HG03460 (cell line): ENCODE measurements around the gene OR5H15.
"Not testable (repeated sequence)": the region's sequence is repeated elsewhere in the genome, so short reads cannot be mapped to it uniquely, and the experiment has no call there.

Source experiments
- ATAC-seq: cut with Tn5 transposase; IDR thresholded peaks from one replicate; pipeline ENCODE4 v1.9.1; 2021; ENCODE audit not compliant: unreplicated experiment

The OR5H15 gene

GRCh38 chr3:98166396-98166795 is at the start of gene OR5H15:
TSS of gene OR5H15 (plus strand) at chr3:98166696. CDS start at chr3:98168700, 2,004 bp downstream.
- ATAC-seq, result no peak

DNA sequence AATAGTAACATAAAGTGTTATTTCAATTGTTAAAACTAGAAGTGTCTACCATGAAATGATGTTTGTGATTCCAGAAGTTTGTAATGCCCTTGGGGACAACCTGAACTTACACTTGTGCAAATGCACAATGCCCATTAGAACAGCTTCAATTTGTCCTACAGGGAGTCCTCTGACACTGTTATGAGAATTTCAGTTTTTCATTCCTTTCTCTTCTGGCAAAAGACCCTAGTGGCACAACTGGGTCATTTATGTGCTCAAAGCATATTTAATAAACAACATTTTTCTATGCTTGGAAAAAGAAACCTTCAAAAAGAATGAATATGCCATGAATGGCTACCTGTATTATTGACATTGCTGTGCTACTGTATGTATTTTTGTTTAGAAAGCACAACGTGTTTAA is 36.1 kb upstream of the OR5H15 start, which contains the start of gene OR5H1:
Gene OR5H1 (plus strand): TSS at position 301 of the 400 bp plus-strand sequence. CDS start 1,977 bp downstream, outside the sequence.
- ATAC-seq, result no peak

GRCh38 chr3:98136631-98137030 is 29.9 kb upstream of the OR5H15 start:
- ATAC-seq, result no peak

- not testable (repeated sequence) for ATAC-seq
Measured at GRCh38 chr3:98137826-98138557, 28.5 kb upstream of the OR5H15 start.

GRCh38 chr3:98140531-98140930 is 26.0 kb upstream of the OR5H15 start:
- no peak for ATAC-seq

DNA sequence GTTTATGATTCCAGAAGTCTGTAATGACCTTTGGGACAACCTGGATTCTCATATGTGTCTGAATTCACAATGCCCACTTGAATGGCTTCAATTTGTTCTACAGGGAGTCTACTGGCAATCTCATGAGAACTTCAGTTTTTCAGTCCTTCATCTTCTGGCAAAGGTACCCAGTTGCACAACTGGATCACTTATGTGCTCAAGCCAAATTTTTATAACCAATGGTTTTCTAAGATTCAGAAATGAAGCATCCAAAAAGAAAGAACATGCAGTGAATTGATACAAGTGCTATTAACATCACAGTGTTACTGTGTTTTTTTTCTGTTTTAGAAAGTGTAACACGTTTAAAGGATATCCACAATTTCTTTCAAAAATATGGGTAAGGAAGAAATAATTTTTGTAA is 19.3 kb upstream of the OR5H15 start, which contains the start of gene OR5H14:
Gene OR5H14 (plus strand): TSS at position 301 of the 400 bp plus-strand sequence. CDS start 1,907 bp downstream, outside the sequence.
- ATAC-seq, result no peak

GRCh38 chr3:98148751-98149150 is 17.7 kb upstream of the OR5H15 start:
- ATAC-seq, result no peak

DNA sequence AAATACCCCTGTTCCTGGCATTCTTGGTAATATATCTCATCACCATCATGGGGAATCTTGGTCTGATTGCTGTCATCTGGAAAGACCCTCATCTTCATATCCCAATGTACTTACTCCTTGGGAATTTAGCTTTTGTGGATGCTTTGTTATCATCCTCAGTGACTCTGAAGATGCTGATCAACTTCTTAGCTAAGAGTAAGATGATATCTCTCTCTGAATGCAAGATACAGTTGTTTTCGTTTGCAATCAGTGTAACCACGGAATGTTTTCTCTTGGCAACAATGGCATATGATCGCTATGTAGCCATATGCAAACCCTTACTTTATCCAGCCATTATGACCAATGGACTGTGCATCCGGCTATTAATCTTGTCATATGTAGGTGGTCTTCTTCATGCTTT is 17.0 kb upstream of the OR5H15 start:
- ATAC-seq, result not testable (repeated sequence)

- ATAC-seq, result no peak
Measured at GRCh38 chr3:98151241-98151640, 15.3 kb upstream of the OR5H15 start.

- no peak for ATAC-seq
Measured at GRCh38 chr3:98171071-98171470, 4.6 kb downstream of the OR5H15 start.

GRCh38 chr3:98172621-98173020 is 6.1 kb downstream of the OR5H15 start:
- no peak for ATAC-seq

DNA sequence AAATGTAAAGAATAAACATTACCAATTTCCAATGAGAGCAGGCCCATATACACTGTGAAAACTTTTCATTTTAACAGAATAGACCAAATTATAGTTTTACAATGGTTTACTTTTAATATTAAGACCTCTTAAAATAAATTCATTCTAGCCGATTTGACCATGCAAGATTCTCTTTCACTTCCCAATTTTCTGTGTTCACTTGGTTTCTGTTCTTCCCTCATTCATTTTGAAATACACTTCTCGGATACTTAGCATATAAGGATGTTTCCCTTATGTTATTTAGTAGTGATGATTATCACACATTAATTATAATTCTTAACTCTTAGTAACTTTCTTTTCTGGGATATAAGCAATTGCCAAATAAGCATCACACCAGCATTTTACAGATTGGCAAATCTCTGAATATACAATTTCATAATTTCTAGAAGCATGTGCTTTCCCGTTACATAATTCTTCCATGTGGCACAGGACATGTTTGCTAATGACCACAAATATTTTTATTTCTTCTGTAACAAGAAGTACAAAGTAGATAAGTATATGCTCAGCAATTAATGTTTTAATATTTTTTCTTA is 13.9 kb downstream of the OR5H15 start:
- ATAC-seq, result no peak

DNA sequence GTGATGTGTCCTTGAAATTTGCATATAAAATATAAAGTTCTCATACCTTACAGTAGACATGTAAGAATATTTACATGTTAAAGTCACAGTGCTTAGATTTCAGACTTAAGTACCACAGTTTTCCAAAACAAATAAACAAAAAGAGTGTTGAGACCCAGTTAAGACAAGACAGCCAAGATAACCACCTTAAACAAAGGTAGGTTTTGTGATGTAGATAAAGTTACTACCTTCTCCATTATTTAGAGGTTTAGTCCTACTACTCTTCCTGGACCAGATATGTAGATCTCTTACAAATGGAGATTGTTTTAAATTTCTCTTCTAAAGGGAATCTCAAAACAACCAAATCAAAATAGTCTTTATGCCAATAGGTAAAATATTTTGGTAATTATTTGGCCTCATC is 15.7 kb downstream of the OR5H15 start:
- no peak for ATAC-seq

GRCh38 chr3:98185180-98185579 is 18.7 kb downstream of the OR5H15 start:
- no peak for ATAC-seq

- peak; percentile 74 for ATAC-seq
Measured at GRCh38 chr3:98188545-98188944, 22.0 kb downstream of the OR5H15 start.

DNA sequence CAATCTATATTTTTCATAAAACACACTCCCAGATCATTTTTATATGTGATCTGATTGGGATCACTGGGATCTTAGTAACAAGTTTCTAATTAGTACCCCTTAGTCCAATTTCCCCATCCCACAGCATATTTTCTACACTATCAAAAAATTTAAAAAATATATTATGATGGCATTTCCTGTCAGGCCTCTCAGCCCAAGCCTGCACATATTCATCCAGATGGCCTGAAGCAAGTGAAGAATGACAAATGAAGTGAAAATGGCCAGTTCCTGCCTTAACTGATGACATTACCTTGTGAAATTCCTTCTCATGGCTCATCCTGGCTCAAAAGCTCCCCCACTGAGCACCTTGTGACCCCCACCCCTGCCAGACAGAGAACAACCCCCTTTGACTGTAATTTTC is 24.4 kb downstream of the OR5H15 start:
- ATAC-seq, result not testable (repeated sequence)

GRCh38 chr3:98196293-98196692 is 29.8 kb downstream of the OR5H15 start:
- ATAC-seq, result not testable (repeated sequence)

- no peak for ATAC-seq
Measured at GRCh38 chr3:98199020-98199419, 32.5 kb downstream of the OR5H15 start.

- no peak for ATAC-seq
Measured at GRCh38 chr3:98209244-98209643, 42.7 kb downstream of the OR5H15 start.

DNA sequence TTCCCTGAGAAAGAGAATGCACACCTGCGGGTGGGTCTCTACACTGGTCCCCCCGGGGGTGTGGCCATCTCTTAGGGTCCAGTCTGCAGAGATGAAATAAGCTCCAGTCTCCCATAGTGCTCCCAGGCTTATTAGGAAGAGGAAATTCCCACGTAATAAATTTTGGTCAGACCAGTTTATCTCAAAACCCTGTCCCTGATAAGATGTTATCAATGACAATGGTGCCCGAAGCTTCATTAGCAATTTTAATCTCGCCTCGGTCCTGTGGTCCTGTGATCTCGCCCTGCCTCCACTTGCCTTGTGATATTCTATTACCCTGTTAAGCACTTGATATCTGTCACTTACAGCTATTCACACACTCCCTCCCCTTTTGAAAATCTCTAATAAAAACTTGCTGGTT is 46.8 kb downstream of the OR5H15 start:
- no peak for ATAC-seq

DNA sequence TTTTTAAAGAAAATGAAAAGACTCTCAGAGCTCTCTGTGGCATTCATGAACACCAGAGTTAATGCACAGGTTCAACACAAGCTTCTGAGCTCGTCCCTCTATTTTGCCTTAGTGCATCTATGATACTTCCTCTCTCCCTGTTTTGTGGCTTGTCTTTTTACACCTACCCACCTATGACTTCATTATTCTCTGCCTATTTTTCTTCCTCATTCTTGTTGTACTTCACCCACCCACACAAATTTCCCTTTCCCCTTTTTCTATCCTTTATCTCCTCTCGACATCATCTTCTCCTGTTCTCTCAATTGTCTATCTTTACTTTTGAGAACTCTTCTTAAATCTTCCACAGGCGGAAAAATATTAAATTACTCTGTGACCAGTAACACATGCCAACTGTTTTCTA is 48.6 kb downstream of the OR5H15 start:
- ATAC-seq, result no peak
